K562 (cell line): Measurements from ENCODE around the gene C11orf54. TPM values are rescaled to one million over a fixed set of nuclear protein-coding genes. Genes with fewer than 3 reads are reported as not detected.

Source experiments
- CC2D1A ChIP-seq: fragments of 450-650 bp; IDR thresholded peaks from 2 replicates; pipeline ENCODE4 v1.6.1; 2017; ENCODE audit warnings: mild to moderate bottlenecking
- CGGBP1 ChIP-seq: fragments of 250-450 bp; sonication (Bioruptor Pico); IDR thresholded peaks from 2 replicates; pipeline ENCODE4 v1.9.0; 2021; ENCODE audit warnings: mild to moderate bottlenecking
- FOXK2 ChIP-seq, 2 experiments: fragments of 450-650 bp; IDR thresholded peaks in 1 of 2; conservative IDR thresholded peaks in 1 of 2; 2 replicates each; pipeline ENCODE4 v1.6.1; 2016; ENCODE audit warnings: low read depth in 2 of 2, mild to moderate bottlenecking in 1 of 2
- HMGXB4 ChIP-seq: sonication (generic); formaldehyde crosslinking; IDR thresholded peaks from 2 replicates; pipeline ENCODE4 v1.8.1; 2023; ENCODE audit warnings: mild to moderate bottlenecking, missing genetic modification reagents
- HSF4 ChIP-seq: fragments of 250-450 bp; sonication (Bioruptor Pico); IDR thresholded peaks from 2 replicates; pipeline ENCODE4 v2.1.2; 2022; ENCODE audit warnings: mild to moderate bottlenecking, moderate library complexity, borderline replicate concordance
- LEF1 ChIP-seq: fragments of 450-650 bp; IDR thresholded peaks from 2 replicates; pipeline ENCODE4 v1.6.1; 2016; ENCODE audit warnings: mild to moderate bottlenecking
- MIER1 ChIP-seq: fragments of 450-650 bp; IDR thresholded peaks from 2 replicates; pipeline ENCODE4 v1.6.1; 2016; ENCODE audit warnings: antibody characterized with exemption, mild to moderate bottlenecking, low read depth
- NRF1 ChIP-seq, 2 experiments: fragments of 450-650 bp; IDR thresholded peaks in 1 of 2; conservative IDR thresholded peaks in 1 of 2; 2 replicates each; pipeline ENCODE4 v1.6.1; 2014; ENCODE audit warnings: mild to moderate bottlenecking in 2 of 2
- POLR2AphosphoS5 ChIP-seq: IDR thresholded peaks from 2 replicates; pipeline ENCODE4 v1.6.1; 2011; ENCODE audit warnings: mild to moderate bottlenecking, low read depth, low read length, moderate library complexity; ENCODE audit not compliant: control insufficient read depth, insufficient read depth
- RBFOX2 ChIP-seq: fragments of 200-400 bp; formaldehyde crosslinking; IDR thresholded peaks from 2 replicates; pipeline ENCODE4 v1.6.1; 2017; ENCODE audit warnings: low read depth, mild to moderate bottlenecking, low read length, moderate library complexity
- SP1 ChIP-seq: sonication (generic); formaldehyde crosslinking; IDR thresholded peaks from 2 replicates; pipeline ENCODE4 v1.8.1; 2022; ENCODE audit warnings: mild to moderate bottlenecking, missing genetic modification reagents
- U2AF2 ChIP-seq: fragments of 200-400 bp; formaldehyde crosslinking; optimal IDR thresholded peaks from 2 replicates; pipeline ENCODE3; 2017; ENCODE audit warnings: low read depth, mild to moderate bottlenecking, low read length
- ZBTB8A ChIP-seq: fragments of 450-650 bp; IDR thresholded peaks from 2 replicates; pipeline ENCODE4 v1.6.1; 2018; ENCODE audit warnings: mild to moderate bottlenecking, moderate library complexity; ENCODE audit not compliant: partially characterized antibody
- ZEB2 ChIP-seq: fragments of 450-650 bp; IDR thresholded peaks from 2 replicates; pipeline ENCODE4 v1.6.1; 2016
- ZKSCAN1 ChIP-seq: fragments of 150-350 bp; IDR thresholded peaks from 2 replicates; pipeline ENCODE4 v1.6.1; 2016; ENCODE audit warnings: low read depth, low read length
- ZNF253 ChIP-seq: fragments of 250-450 bp; sonication (Bioruptor Pico); conservative IDR thresholded peaks from 2 replicates; pipeline ENCODE4 v1.6.1; 2021; ENCODE audit warnings: mild to moderate bottlenecking
- ZNF408 ChIP-seq: fragments of 250-450 bp; sonication (Bioruptor Pico); IDR thresholded peaks from 2 replicates; pipeline ENCODE4 v1.4.0; 2020; ENCODE audit warnings: low read depth, mild to moderate bottlenecking, moderate library complexity
- ZNF717 ChIP-seq: fragments of 250-450 bp; sonication (Bioruptor Pico); IDR thresholded peaks from 2 replicates; pipeline ENCODE4 v1.5.0; 2021
- ZNF76 ChIP-seq: fragments of 250-450 bp; sonication (Bioruptor Pico); IDR thresholded peaks from 2 replicates; pipeline ENCODE4 v1.4.0; 2020; ENCODE audit warnings: mild to moderate bottlenecking, moderate library complexity, borderline replicate concordance
- polyA plus RNA-seq, 8 experiments: library from polyadenylated mRNA; depleted of rRNA in 4 of 8; stranded (reverse) in 5 of 8; unstranded in 3 of 8; fragments of >200 nt; fragmentation: Nextera tagmentation in 2 of 8; fragmentation: Illumina TruSeq in 1 of 8; extraction: Ambion mirVana in 2 of 8; extraction: Trizol in 1 of 8; gene quantifications; 2 replicates each; pipeline versions ENCODE4 v1.2.1 to v1.2.3, GENCODE V29; 2011 to 2014; ENCODE audit warnings: inconsistent platforms in 1 of 8, missing spikeins in 1 of 8
- total RNA-seq, 7 experiments: library from RNA; depleted of rRNA in 6 of 7; stranded (reverse); fragments of >200 nt in 6 of 7; fragmentation: Illumina TruSeq in 2 of 7; extraction: Trizol in 2 of 7; gene quantifications; 2 replicates each; pipeline versions ENCODE4 v1.2.1 to v1.2.3, GENCODE V29; 2011 to 2021; ENCODE audit warnings: low replicate concordance in 1 of 7
- TF ChIP-seq, protein P1 (sequence below): sonication (generic); formaldehyde crosslinking; IDR thresholded peaks from 2 replicates; pipeline ENCODE4 v1.8.0; 2022; ENCODE audit warnings: missing genetic modification reagents, mild to moderate bottlenecking, moderate library complexity, borderline replicate concordance
- TF ChIP-seq, protein P2 (sequence below): fragments of 200-400 bp; formaldehyde crosslinking; IDR thresholded peaks from 2 replicates; pipeline ENCODE4 v1.6.1; 2017; ENCODE audit warnings: mild to moderate bottlenecking, low read depth, low read length, moderate library complexity
- TF ChIP-seq, protein P3 (sequence below): sonication (generic); formaldehyde crosslinking; IDR thresholded peaks from 2 replicates; pipeline ENCODE4 v1.8.0; 2023; ENCODE audit warnings: mild to moderate bottlenecking, missing genetic modification reagents

The C11orf54 gene
- total and polyA plus RNA-seq, 9 of the 15 experiments (the other 6 are each of a cell fraction or from before 2014, with no cell fraction given): 13.4 to 33.0 (median 23.1) TPM

GRCh38 chr11:93784145-93784934 is 42.9 kb downstream of the C11orf54 start, which contains the start of gene MED17 (continued):
- TF ChIP-seq LEF1 (no peak), ZEB2 (no peak; the same call in 1 of the 2 replicates), SP1 (peak; percentile 50), NRF1 (conservative IDR thresholded peaks at IDR 0.05 in 1 of 2, IDR thresholded peaks at IDR 0.05 in 1 of 2) (peak; percentile 67 to 76), U2AF2 (no peak), ZKSCAN1 (no peak), MIER1 (no peak), HSF4 (CRISPR knock-in tag) (no peak), ZNF717 (CRISPR knock-in tag) (no peak), ZBTB8A (no peak), CGGBP1 (CRISPR knock-in tag) (no peak), ZNF76 (0 out of 2 replicates have a peak, but pooled peaks have one; percentile 48), HMGXB4 (no peak), CC2D1A (no peak), POLR2AphosphoS5 (peak; percentile 94), FOXK2 (conservative IDR thresholded peaks at IDR 0.05 in 1 of 2, IDR thresholded peaks at IDR 0.05 in 1 of 2; ENCODE audit: low read depth in 2 of 2) (peak; percentile 87 to 91), RBFOX2 (peak; percentile 96), ZNF408 (CRISPR knock-in tag) (no peak), ZNF253 (CRISPR knock-in tag) (no peak)
- TF ChIP-seq, protein P1, sequence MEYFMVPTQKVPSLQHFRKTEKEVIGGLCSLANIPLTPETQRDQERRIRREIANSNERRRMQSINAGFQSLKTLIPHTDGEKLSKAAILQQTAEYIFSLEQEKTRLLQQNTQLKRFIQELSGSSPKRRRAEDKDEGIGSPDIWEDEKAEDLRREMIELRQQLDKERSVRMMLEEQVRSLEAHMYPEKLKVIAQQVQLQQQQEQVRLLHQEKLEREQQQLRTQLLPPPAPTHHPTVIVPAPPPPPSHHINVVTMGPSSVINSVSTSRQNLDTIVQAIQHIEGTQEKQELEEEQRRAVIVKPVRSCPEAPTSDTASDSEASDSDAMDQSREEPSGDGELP: peak; percentile 70; the same call in 1 of the 2 replicates
- TF ChIP-seq, protein P2, sequence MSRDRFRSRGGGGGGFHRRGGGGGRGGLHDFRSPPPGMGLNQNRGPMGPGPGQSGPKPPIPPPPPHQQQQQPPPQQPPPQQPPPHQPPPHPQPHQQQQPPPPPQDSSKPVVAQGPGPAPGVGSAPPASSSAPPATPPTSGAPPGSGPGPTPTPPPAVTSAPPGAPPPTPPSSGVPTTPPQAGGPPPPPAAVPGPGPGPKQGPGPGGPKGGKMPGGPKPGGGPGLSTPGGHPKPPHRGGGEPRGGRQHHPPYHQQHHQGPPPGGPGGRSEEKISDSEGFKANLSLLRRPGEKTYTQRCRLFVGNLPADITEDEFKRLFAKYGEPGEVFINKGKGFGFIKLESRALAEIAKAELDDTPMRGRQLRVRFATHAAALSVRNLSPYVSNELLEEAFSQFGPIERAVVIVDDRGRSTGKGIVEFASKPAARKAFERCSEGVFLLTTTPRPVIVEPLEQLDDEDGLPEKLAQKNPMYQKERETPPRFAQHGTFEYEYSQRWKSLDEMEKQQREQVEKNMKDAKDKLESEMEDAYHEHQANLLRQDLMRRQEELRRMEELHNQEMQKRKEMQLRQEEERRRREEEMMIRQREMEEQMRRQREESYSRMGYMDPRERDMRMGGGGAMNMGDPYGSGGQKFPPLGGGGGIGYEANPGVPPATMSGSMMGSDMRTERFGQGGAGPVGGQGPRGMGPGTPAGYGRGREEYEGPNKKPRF: no peak
- TF ChIP-seq, protein P3, sequence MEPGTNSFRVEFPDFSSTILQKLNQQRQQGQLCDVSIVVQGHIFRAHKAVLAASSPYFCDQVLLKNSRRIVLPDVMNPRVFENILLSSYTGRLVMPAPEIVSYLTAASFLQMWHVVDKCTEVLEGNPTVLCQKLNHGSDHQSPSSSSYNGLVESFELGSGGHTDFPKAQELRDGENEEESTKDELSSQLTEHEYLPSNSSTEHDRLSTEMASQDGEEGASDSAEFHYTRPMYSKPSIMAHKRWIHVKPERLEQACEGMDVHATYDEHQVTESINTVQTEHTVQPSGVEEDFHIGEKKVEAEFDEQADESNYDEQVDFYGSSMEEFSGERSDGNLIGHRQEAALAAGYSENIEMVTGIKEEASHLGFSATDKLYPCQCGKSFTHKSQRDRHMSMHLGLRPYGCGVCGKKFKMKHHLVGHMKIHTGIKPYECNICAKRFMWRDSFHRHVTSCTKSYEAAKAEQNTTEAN (CRISPR knock-in tag): peak; percentile 72; the same call in 1 of the 2 replicates
